Measurements from ENCODE around the gene FHOD3. TPM values are rescaled to one million over a fixed set of nuclear protein-coding genes. Genes with fewer than 3 reads are reported as not detected.

FHOD3 gene
- polyA plus RNA-seq, 3 donors from 2014 or later, result not detected

DNA sequence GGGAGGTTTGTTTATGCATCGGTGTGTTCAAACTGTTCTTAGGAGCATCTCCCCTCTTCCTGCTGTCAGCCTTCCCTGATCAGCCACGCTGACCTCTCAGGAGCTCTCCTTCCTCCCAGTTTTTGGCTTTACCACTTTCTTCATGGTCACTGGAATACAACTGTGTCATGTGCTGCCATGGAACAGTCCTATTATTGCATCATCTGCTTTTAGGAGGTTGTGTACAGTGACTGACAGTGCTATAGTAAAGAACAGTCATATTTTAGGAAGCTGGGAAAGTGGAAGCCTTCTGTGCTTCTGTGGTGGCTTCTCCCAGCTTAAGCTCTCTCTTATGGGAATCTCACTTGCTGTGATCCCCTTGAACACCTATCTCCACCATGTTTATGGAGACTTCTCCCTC, 365.8 kb downstream of the FHOD3 start:
- no peak overlapping the region for H3K27ac Mint-ChIP-seq
- no peaks in the 10 kb centered on the region for H3K9me3 Mint-ChIP-seq
- H3K4me3 Mint-ChIP-seq, result no peak overlapping the region
- H3K36me3 Mint-ChIP-seq, result no peaks in the 10 kb centered on the region
- peaks cover 0 to 3% (median 2%) of the 10 kb centered on the region in 3 donors for H3K27me3 Mint-ChIP-seq (ENCODE audit: low read depth in 3 of 3)
- DNase-seq, result no peak
- H3K4me1 Mint-ChIP-seq, result no peaks in the 10 kb centered on the region

DNA sequence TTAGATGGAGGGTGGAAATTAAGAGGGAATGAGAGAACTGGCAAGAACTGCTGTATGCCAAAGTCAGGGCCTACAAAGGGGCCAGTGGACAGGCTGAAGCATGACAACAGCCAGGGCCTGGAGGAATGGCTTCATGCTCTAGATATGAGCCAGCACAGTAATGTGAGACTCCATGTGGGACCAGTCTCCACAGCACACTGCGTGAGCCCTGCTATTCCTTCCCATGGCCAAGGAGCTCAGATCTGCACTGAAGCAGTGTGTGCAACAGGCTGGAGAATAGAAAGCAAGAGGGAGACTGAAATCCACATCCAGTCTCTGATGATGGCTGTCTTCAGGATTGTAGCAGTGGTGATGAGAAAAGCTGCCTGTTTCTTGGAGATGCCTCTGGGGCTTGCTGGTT, 368.4 kb downstream of the FHOD3 start:
- no peak overlapping the region for H3K27ac Mint-ChIP-seq
- peaks cover 0 to 7% (median 3%) of the 10 kb centered on the region in 3 donors for H3K27me3 Mint-ChIP-seq (ENCODE audit: low read depth in 3 of 3)
- H3K4me3 Mint-ChIP-seq, result no peak overlapping the region
- H3K36me3 Mint-ChIP-seq, result no peaks in the 10 kb centered on the region
- no peak for DNase-seq
- H3K4me1 Mint-ChIP-seq, result no peaks in the 10 kb centered on the region
- no peaks in the 10 kb centered on the region for H3K9me3 Mint-ChIP-seq

DNA sequence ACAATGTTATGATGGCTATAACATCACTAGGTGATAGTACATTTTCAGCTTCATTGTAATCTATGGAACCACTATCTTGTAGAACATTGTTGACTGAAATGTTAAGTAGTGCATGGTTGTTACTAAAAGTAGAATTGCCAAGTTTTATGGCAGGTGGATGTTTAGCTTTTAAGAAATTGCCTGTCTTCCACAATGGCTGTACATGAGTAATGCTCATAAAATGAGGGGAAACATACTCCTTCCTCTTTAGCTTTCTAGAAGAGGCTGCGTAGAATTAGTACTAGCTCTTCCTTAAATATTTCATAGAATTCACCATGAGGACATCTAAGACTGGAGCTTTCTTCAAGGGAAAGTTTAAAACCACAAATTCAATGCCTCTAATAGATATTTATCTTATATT, 370.3 kb downstream of the FHOD3 start:
- Mint-ChIP-seq H3K27ac (no peak overlapping the region), H3K4me3 (no peak overlapping the region), H3K36me3 (no peaks in the 10 kb centered on the region), H3K9me3 (no peaks in the 10 kb centered on the region), H3K27me3 (ENCODE audit: low read depth in 3 of 3) (peaks cover 0 to 7% (median 3%) of the 10 kb centered on the region in 3 donors), H3K4me1 (no peaks in the 10 kb centered on the region)
- no peak for DNase-seq

DNA sequence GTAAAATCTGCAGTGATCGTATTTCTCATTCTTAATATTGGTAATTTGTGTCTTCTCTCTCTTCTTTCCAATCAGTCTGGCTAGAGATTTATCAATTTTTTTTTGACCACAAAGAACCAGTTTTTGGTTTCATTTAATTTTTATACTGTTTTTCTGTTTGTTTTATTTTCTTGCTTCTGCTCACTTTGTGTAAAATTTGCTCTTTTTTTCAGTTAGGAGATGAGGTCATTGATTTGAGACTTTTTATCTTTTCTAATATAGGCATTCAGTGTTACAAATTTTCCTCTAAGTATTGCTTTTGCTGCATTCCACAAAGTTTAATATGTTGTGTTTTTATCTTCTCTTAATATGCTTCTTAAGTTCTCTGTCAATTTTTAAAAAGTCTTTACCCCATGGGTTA, 370.8 kb downstream of the FHOD3 start:
- H3K27ac Mint-ChIP-seq, result no peak overlapping the region
- no peaks in the 10 kb centered on the region for H3K36me3 Mint-ChIP-seq
- H3K9me3 Mint-ChIP-seq, result no peaks in the 10 kb centered on the region
- no peak overlapping the region for H3K4me3 Mint-ChIP-seq
- peaks cover 0 to 7% (median 3%) of the 10 kb centered on the region in 3 donors for H3K27me3 Mint-ChIP-seq (ENCODE audit: low read depth in 3 of 3)
- no peaks in the 10 kb centered on the region for H3K4me1 Mint-ChIP-seq
- DNase-seq, result no peak

DNA sequence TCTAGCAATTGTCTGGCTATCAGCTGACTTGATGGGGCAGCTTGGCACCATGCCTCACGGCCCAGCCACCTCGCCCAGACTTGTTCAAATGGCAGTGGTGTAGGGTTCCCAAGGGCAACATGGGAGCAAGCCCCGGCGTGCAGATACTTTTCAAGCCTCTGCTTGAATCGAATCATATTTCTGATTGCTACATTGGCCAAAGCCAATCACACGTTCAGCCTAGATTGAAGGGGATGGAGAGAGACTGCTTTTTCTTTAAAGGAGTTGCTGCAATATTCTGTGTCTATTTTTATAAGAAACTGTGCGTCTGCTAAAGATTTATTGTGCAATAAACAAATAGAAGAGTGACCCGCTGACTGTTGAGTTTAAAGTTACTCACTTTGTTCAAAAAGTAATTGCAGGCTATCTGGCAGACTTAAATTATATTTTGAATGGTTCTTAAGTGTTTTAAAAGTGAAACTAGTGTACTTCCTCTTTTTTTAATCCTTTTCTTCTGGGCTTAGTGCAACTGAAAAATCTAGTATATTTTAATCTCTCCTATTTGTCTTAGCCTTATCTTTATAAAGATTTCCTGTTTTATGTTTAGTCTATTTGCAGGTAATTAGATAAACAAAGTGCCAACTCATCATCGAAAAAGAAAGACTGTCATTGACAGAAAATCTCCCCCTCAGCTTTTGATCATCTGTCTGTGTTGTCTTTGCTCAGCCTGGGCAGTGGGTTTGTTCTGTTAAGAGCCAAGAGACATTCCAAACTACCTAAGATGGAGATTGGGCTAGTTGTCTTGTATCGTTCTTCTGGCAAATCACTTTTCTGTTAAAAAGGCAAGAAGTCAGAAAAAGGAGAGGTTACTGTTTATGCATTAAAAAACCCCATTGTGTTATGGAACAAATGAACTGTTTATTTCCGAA, 375.2 kb downstream of the FHOD3 start:
- peaks cover 0 to 6% (median 0%) of the 10 kb centered on the region in 3 donors for H3K27me3 Mint-ChIP-seq (ENCODE audit: low read depth in 3 of 3)
- no peaks in the 10 kb centered on the region for H3K36me3 Mint-ChIP-seq
- no peak for DNase-seq
- H3K4me3 Mint-ChIP-seq, result no peak overlapping the region
- no peaks in the 10 kb centered on the region for H3K4me1 Mint-ChIP-seq
- H3K9me3 Mint-ChIP-seq, result peaks cover 0 to 3% (median 0%) of the 10 kb centered on the region in 6 donors
- peak overlapping the region in 1 of 6 donors; percentile 10 for H3K27ac Mint-ChIP-seq

DNA sequence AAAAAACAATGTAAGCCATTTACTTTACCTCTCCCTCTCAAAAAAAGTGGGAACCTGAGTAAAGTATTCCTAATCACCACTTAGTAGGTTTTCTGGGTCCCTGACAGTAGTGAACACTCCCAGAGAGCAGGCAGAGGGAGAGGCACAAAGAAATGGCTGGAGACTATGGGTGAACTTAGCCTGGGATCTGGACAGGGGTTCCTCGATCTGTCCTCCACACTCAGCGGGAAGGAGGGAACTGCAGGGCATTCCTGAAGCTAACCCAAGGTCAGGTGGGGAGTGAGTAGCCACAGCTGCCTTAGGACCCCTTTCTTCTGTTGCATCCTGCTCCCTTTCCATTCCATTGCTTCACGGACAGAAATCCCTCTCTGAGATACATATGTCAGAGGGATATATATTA, 375.9 kb downstream of the FHOD3 start:
- no peak overlapping the region for H3K27ac Mint-ChIP-seq
- H3K27me3 Mint-ChIP-seq (ENCODE audit: low read depth in 3 of 3), result peaks cover 0 to 6% (median 0%) of the 10 kb centered on the region in 3 donors
- DNase-seq, result no peak
- no peaks in the 10 kb centered on the region for H3K36me3 Mint-ChIP-seq
- no peaks in the 10 kb centered on the region for H3K4me1 Mint-ChIP-seq
- peaks cover 0 to 3% (median under 1%) of the 10 kb centered on the region in 6 donors for H3K9me3 Mint-ChIP-seq
- H3K4me3 Mint-ChIP-seq, result no peak overlapping the region

DNA sequence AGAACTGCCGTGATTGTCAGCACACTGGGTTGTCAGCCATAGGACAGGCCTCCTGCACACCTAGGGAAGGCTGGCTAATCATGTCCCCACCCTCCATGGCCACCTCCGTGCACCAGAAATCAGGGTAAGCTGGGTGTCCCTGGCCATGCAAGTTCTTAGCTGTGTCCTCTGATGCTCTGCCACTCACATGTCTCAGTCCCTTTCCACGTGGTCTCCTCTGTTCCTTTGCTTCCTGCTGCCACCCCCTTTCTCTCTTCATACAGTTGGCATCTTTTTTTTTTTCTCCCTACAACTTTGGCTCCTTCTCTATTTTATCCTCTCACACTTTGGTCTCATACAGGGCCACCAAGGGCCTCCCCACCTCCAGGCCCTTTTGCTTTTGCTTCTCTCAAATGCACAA, 377.6 kb downstream of the FHOD3 start:
- H3K4me3 Mint-ChIP-seq, result no peak overlapping the region
- H3K27me3 Mint-ChIP-seq (ENCODE audit: low read depth in 3 of 3), result peaks cover 0 to 6% (median 2%) of the 10 kb centered on the region in 3 donors
- H3K4me1 Mint-ChIP-seq, result no peaks in the 10 kb centered on the region
- no peak for DNase-seq
- H3K9me3 Mint-ChIP-seq, result peaks cover 0 to 3% (median 2%) of the 10 kb centered on the region in 6 donors
- no peaks in the 10 kb centered on the region for H3K36me3 Mint-ChIP-seq
- H3K27ac Mint-ChIP-seq, result no peak overlapping the region

DNA sequence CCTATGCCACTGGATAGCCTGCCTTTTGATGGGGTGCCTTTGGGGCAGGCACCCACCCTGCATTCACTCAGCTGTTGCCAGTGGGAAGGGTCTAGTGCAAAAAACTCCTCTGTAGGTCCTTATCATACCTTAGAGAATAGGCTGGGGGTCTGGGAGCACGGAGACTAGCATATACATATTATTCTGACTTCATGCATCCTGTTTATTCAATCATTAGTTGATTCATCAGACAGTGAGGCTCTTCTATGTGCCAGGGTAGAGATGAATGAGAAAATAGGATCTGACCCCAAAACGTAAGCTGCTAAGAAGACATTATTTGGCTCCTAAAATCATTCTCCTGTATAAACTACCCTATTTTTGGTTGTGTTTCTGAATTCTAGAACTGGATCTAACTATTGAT, 378.0 kb downstream of the FHOD3 start:
- no peak for DNase-seq
- peaks cover 3% of the 10 kb centered on the region in 3 donors for H3K27me3 Mint-ChIP-seq (ENCODE audit: low read depth in 3 of 3)
- H3K4me3 Mint-ChIP-seq, result no peak overlapping the region
- no peak overlapping the region for H3K27ac Mint-ChIP-seq
- H3K4me1 Mint-ChIP-seq, result no peaks in the 10 kb centered on the region
- peaks cover 0 to 3% (median 2%) of the 10 kb centered on the region in 6 donors for H3K9me3 Mint-ChIP-seq
- no peaks in the 10 kb centered on the region for H3K36me3 Mint-ChIP-seq

DNA sequence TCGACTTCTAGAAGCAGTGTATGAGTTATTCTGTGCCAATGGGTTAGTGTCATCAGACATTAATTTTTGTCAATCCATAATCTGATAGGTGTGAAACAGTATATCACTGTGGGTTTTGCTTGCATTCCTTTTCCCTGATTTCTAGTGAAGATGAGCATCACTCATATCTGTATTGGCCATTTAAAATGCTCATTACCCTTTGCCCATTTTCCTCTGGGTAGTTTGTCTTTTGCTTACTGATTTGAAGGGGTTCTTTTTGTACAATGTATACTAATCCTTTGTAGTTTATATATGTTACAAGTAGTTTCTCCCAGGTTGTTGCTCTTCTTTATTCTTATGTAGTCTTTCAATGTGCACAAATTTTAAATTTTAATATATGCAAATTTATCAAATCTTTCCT, 379.1 kb downstream of the FHOD3 start:
- Mint-ChIP-seq H3K27me3 (ENCODE audit: low read depth in 3 of 3) (peaks cover 0 to 3% (median 3%) of the 10 kb centered on the region in 3 donors), H3K4me3 (no peak overlapping the region), H3K4me1 (no peaks in the 10 kb centered on the region), H3K9me3 (peaks cover 0 to 4% (median 3%) of the 10 kb centered on the region in 6 donors), H3K27ac (no peak overlapping the region), H3K36me3 (no peaks in the 10 kb centered on the region)
- no peak for DNase-seq

DNA sequence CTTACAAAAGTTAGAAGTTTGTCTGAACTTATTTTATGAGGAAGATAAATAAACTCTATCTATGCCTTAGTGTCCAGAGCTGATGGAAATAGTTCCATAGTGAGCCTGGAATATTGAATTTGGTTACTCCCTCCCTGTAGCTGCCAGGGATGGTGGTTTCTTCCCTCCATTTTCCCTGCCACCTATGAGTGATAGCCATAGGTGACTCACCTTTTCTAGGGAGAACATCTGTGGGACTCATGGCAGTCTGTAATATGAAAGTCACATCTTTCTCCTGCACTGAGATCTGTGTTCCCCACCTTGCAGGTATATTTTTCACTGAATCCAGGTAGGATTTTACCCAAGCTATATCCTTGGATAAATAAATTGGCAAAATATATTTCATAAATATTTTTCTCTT, 382.5 kb downstream of the FHOD3 start:
- Mint-ChIP-seq H3K4me1 (no peaks in the 10 kb centered on the region), H3K36me3 (no peaks in the 10 kb centered on the region), H3K9me3 (peaks cover 3 to 17% (median 7%) of the 10 kb centered on the region in 6 donors), H3K27me3 (ENCODE audit: low read depth in 3 of 3) (peaks cover 0 to 5% (median 3%) of the 10 kb centered on the region in 3 donors), H3K4me3 (no peak overlapping the region), H3K27ac (no peak overlapping the region)
- DNase-seq, result no peak

DNA sequence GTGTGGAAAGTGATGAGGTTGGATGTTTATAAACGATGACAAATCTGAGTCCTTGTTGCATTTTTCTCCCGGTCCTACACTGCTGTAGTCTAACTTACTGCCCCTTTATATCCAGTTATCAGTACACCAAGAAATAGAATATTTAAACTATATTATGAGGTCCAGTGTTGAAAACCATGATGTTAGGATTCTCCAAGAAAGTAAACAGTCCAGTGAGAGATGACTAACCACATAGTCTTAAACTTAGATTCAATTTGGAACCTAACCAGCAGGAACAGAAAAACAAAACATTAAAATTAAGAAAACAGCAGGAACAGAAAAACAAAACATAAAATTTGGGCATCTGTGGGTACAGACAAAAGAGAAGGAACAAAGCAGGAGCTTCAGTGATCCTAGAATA, 388.1 kb downstream of the FHOD3 start:
- Mint-ChIP-seq H3K4me1 (no peaks in the 10 kb centered on the region), H3K9me3 (peaks cover 1 to 17% (median 6%) of the 10 kb centered on the region in 6 donors), H3K27ac (no peak overlapping the region), H3K4me3 (no peak overlapping the region), H3K36me3 (no peaks in the 10 kb centered on the region), H3K27me3 (ENCODE audit: low read depth in 3 of 3) (peaks cover 0 to 7% (median 3%) of the 10 kb centered on the region in 3 donors)
- DNase-seq, result no peak

DNA sequence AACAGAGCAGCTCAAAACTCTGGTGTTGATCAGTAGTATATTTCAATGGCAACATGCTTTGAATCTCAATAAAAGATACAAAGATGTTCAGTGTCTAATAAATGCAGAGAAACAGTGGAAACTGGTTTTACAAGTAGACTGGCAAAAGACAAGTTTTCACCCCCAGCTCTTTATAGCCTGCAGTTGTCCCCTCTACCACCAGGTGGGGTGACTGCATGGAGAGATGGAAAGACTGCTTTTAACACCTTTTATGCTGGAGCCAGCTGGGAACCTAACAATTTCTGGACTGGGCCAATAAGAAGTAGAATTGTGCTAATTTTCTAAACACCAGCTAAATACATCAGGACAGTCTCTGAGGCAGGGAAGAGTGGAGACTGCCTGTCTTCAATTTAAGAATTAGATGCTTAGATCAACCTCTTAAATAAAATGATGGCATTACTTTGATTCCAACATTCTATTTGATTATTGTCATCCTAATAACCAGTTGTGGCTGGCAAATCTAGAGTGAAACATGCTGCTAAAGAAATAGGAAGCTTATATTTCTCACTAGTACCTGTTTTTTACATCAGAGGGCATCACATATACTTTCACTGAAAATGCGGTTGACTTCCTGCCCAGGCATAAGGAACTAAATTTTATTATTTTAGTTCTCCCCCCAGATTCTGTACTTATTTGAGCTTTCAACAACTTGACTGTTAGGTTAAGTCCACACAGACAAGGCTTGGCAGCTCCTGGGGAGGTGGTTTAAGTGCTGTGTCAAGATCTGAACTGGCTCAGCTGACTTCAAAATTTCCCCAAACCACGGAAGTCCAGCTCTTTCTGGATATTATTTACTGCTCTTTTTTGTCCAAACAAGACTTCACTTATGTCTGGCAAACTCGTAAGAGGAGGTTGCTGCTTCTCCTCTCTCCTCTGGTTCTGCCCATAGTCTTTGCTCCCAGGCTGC, 390.8 kb downstream of the FHOD3 start:
- H3K27ac Mint-ChIP-seq, result no peak overlapping the region

DNA sequence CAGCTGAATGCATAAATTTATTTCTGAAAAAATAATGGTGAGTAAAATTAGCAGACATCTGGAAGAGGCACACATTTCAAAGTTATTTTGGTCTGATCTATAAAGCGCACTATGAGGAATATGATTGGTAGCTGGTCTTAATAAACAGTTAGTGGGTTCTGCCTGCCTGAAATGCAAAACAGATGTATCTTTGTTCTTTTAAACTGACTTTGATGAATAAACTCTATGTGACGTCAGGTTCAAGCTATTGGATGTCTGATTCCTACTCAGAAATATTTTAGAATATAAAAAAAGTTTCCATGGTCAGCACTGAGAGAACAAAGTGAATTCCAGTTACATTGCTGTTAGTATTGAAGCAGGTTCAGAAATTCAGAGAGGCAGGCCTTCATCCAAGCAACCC, 394.9 kb downstream of the FHOD3 start:
- H3K4me1 Mint-ChIP-seq, result no peaks in the 10 kb centered on the region
- peaks cover 0 to 6% (median 0%) of the 10 kb centered on the region in 3 donors for H3K27me3 Mint-ChIP-seq (ENCODE audit: low read depth in 3 of 3)

More for the DNA sequence above, 390.8 kb downstream of the FHOD3 start:
- Mint-ChIP-seq H3K4me1 (no peaks in the 10 kb centered on the region), H3K9me3 (peaks cover 0 to 8% (median 6%) of the 10 kb centered on the region in 6 donors), H3K36me3 (no peaks in the 10 kb centered on the region), H3K4me3 (no peak overlapping the region), H3K27me3 (ENCODE audit: low read depth in 3 of 3) (peaks cover 0 to 9% (median 3%) of the 10 kb centered on the region in 3 donors)
- DNase-seq, result peak in 1 of 3 donors; percentile 11

DNA sequence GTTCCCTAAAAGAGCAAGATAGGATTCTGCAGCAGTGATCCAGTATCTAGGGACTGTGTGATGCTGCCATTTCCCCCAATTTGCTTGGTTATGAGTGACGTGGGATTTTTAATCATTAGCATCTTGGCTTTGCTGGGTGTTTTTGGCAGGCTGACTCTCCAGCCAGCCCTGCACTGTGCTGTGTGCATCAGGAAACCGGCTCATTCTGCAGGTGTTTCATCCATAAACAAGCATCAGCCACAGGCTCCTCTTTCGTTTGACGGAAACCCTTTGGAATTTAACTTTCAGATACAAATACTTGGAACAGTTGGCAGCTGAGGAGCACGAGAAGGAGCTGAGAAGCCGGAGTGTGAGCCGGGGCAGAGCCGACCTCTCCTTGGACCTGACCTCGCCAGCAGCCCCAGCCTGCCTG, 395.4 kb downstream of the FHOD3 start:
- H3K4me3 Mint-ChIP-seq, result no peak overlapping the region
- H3K27me3 Mint-ChIP-seq (ENCODE audit: low read depth in 3 of 3), result peaks cover 0 to 6% (median 0%) of the 10 kb centered on the region in 3 donors
- no peaks in the 10 kb centered on the region for H3K9me3 Mint-ChIP-seq
- DNase-seq, result no peak
- no peaks in the 10 kb centered on the region for H3K4me1 Mint-ChIP-seq
- H3K36me3 Mint-ChIP-seq, result no peaks in the 10 kb centered on the region
- no peak overlapping the region for H3K27ac Mint-ChIP-seq

More for the DNA sequence above, 394.9 kb downstream of the FHOD3 start:
- no peaks in the 10 kb centered on the region for H3K9me3 Mint-ChIP-seq
- no peak for DNase-seq
- no peak overlapping the region for H3K27ac Mint-ChIP-seq
- H3K36me3 Mint-ChIP-seq, result no peaks in the 10 kb centered on the region
- no peak overlapping the region for H3K4me3 Mint-ChIP-seq
